DMS53 treated with DMSO at 0.1 percent for 48 hours (cell line): ENCODE results near the gene SUN5.

Experiments used
- DNase-seq: peaks from one replicate; lab custom pipeline; 2025; ENCODE audit not compliant: unreplicated experiment; lab: John Stamatoyannopoulos, UW

SUN5 gene

DNA sequence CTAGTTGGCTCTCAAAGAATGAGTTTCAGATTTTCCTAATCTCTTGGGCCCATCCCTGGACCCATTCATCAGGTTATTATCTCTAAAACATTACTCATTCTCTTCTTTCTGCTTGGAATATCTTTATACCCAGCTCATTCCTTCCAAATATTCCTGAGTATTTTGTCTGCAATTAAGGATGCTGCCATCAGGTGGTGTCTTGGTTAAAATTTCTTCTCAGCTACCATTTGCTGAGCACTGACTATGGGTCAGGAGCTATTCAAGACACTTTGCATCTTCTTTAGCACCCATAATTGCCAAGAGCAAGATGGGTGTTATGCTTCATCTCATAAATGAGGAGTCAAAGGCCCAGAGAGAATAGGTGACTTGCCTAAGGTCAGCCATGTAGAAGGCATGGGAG is 8.4 kb downstream of the SUN5 start:
- no peak for DNase-seq

DNA sequence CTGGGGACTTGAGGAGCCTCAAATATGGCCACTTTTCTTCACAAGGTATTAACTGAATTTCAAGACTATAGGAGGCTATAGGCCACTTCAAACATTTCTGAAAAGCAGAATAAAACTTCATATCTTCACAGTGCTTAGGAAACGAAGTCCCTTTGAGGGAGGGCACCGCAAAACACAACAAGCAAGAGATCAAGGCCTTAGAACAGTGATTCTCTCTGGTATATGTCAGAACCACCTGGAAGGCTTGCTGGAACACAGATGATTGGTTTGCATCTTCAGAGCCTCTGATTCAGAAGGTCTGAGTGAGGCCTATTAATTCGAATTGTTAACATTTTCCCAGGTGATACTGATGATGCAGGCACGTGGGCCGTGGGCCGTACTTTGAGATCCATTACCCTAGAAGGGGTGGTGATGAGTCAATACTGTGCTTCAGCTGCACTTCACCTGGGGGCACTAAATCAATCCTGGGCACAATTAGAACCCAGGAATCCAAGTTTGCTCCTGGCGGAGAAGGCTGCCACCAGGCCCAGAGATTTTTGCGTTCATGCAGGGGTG is 10.7 kb downstream of the SUN5 start:
- no peak for DNase-seq

DNA sequence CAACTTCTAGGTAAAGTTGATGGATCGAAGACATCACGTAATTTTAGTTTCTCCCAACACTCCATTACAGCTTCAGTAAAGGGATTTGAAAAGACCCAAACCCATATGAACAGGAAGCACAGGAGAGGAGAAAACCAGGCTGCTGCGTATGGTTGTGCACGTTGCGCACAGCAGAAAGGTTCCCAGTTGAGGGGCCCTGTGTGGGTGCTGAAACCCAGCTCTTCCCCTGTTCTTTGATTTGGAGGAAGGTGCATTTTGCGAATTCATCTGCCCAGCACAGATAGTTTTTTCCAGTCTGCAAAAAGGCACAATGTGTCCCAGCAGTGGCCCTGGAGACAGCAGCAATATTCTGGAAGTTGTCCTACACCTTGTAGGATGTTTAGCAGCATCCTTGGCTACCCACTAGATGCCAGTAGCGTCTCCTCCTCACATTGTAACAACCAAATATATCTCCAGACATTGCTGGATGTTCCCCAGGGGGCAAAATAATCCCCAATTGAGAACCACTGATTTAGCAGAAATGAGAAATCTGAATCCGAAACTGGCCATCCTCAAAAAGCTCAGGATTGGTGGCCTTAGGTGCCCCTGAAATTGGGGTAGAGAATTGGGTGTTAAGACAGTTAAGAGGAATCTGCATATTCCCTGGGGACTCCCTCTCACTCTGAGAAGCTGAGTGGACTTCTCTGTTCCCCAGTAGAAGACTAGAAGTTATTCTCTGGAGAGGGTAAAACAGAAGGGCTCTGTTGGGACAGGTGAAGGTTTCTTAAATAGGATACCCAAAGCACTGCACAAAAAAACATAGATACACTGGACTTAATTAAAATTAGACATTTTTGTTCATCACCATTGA is 12.2 kb downstream of the SUN5 start:
- no peak for DNase-seq

DNA sequence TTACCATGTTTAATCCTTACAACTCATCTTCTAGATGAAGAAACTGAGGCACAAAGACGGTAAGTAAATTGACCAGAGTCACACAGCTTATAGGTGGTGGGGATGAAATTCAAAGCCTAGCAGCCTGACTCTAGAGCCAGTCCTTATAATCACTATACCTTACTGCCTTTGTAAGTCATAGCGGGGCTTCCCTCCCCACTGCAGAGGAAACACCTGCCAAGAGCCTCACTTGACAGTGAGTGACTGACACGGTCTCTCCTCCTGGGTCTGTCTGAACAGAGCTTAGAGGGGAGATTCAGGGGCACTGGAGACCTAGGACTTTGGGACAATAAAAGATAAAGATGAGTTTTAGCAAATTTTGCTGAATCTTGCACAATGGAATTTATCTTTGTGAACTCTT is 12.8 kb downstream of the SUN5 start:
- DNase-seq: no peak

DNA sequence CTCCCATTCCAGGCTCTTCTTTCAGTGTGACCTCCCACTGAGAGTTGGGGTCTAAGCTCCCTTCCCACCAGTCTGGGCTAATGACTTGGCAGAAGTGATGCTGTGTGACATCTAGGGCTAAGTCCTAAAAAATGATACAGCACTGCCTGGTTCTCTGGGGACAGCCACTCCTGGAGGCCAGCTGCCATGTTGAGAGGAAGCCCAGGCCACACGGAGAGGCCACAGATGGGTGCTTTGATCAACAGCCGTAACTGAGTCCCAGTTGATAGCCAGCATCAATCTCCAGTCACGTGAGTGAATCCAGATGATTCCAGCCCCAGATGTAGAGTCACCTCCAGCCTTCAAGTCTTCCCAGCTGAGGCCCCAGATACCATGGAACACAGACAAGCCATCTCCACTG is 13.8 kb downstream of the SUN5 start:
- DNase-seq: no peak

DNA sequence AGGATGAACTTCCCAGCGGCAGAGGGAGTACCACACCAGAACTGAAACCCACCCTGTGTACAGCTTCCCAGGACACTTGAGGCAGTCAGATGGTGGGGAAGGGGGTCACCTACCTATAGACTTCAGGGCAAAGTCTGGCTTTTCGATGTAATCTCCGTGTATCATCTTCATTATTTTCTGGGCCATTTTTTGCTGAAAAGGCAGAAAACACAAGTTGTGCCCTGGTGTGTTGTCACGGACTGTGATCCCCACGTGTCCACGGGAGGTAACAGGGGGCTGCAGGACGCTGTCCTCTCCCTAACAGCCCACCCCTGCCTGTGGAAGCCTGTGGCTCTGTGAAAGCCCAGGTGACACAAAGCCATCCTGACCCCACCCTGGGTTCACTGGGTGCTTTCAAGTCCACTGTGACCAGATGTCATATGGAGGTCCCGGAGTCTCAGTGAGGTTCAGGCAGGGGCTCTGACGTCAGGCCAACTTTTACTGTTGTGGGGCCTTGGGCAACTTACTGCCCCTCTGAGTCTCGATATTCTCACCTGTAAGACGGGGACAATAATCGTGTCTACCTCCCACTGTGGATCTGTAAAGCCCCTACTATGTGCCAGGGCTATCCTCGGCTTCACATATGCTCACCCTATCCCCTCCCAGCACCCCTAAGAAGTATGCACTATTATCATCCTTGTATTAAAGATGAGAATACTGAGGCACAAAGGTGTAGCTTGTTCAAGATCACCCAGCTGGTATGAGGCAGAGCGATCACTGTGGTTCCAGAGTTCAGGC is 14.5 kb downstream of the SUN5 start:
- no peak for DNase-seq

DNA sequence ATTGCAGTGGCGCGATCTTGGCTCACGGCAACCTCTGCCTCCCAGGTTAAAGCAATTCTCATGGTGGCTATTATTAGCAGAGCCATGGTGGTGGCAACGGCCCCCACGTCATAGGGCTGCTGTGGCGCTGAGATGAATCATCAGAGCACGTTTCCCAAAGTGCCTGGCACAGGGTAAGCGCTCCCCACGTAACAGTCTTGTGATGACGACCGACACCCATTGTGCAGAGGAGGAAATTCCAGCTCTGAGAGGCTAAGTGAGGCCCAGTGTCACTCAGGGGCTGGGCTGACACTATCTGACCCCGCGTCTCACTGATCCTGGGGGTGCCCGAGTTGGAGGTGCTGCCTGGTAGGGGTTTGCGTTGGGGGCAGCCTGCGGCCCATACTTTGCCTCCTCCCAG is 16.2 kb downstream of the SUN5 start:
- no peak for DNase-seq

DNA sequence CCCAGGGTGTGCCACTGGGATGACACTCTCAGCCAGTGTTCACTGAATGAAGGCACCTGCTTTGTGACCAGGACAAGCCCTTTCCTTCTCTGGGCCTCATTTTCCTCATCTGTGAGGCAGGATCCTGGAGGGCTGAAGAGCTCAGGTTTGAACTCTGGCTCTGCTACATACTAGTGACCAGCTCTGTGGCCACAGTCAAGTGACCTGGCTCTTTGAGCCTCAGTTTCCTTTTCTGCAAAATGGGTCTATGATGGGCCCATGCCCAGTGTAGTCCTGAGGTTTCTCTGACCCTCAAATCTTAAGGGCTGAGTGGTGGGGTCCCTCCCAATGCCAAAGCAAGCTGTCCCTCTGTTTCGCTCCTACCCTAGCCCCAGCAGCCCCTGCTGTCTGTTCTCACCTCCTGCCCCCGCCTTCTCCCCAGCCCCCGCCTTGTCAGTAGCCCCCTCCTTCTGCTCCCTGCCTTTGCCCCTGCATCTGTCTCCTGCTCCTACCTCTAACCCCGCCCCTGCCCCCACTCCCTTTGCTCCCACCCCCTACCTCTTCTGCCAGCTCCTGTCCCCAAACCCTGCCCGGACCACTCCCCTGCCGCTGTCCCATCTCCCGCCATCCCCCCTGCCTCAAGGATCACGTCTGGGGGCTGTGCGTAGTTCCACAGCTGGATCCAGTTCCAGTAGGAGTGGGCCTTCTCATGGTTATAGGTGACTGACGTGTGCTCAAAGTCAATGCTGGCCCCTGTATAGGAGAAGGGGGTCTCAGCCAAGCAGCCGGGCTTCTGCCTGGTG is 17.0 kb downstream of the SUN5 start:
- DNase-seq: no peak

DNA sequence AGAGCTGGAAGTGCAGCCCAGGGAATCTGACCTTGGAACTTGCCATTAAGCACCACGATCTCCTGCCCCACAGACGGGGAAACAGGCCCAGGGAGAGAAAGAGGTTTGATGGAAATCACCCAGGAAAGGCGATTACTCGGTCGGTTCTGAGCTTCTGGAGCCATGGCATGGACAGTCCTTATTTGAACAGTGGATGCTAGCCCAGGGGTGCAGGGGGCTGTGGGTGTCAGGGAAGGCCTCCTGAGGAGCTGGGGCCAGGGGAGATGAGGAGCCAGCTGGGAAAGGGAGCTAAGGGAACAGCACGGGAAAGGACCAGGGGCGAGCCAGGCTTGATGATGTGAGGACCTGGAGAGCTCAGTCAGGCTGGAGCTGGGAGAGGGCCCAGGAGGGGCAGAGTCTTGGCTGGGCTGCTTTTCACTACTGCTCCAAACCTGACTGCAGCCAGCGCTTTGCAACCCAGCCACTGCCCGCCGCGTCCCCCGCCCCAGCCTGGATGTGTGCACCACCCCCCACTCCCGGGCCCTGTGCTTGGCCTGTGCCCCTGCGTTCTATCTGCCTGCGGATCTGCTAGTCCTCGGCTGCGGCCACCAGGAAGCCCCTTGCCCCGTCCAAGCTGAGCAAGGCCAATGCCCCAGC is 17.8 kb downstream of the SUN5 start:
- DNase-seq: no peak

DNA sequence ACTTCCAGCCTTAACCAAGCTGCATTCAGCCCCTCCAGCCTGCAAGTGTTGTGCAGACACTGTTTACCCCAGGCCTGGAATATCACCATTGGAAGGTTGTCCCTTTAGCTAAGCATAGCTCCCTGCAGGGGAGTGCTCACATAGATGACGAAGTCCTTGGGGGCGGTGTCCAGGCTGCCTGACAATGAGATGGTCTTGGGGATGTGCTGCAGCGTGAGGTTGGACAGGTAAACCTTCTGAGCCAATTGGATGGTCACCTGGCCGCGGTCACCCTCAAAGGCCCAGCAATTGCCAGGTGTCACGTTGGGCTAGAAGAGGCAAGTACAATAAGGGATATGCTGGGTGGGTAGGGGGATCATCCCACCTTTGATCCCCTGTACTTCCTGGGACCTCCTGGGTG is 18.6 kb downstream of the SUN5 start:
- no peak for DNase-seq

DNA sequence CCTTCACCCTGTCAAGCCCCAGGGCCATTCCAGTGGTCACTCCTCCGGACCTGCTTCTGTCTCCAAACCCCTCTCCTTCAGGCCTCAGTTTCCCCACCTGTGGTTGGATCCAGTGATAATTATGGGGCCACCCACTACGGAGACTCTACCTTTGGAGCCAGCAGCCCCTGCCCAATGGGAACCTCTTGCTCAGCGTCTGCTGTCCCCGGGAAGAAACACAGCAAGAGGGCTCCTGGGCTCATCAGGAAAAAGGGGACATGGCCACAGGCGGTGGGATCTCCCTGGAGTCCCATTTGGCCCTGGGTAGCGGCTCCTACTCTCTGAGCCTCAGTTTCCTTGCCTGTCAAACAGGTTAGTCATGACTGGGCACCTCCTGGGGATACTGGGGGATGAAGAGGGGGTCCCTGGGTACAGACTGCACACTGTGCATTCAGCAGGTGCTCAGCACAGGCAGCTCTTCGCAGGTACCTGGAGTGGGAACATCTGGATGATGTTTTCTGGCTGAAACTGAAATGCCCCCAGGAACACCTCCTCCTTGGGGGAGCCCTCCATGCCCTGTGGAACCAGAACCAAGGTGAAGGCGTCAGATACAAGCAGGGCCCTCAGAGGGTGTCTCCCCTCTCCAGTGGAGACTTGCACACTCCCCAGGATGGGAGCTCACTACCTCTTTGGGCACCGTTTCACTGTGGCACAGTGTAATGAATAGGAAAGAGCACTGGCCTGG is 19.4 kb downstream of the SUN5 start:
- no peak for DNase-seq

DNA sequence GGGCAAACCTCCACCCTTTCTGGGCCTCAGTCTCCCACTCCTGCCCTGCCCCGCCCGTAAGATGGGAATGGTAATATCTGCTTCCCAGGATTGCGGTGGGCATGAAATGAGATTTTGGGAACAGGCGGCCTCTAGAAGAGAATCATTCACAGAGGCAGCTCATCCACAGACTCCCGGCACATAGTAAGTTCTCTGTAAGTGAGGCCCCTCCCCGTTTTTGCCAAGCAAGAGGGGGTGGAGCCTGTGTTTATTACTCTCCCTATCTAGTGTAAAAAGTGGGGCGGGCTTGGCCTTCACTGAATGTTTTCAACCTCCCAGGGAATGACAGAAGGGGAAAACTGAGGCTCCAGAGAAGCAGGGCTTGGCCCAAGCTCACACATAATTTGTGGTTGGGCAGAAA is 20.0 kb downstream of the SUN5 start:
- DNase-seq: no peak

DNA sequence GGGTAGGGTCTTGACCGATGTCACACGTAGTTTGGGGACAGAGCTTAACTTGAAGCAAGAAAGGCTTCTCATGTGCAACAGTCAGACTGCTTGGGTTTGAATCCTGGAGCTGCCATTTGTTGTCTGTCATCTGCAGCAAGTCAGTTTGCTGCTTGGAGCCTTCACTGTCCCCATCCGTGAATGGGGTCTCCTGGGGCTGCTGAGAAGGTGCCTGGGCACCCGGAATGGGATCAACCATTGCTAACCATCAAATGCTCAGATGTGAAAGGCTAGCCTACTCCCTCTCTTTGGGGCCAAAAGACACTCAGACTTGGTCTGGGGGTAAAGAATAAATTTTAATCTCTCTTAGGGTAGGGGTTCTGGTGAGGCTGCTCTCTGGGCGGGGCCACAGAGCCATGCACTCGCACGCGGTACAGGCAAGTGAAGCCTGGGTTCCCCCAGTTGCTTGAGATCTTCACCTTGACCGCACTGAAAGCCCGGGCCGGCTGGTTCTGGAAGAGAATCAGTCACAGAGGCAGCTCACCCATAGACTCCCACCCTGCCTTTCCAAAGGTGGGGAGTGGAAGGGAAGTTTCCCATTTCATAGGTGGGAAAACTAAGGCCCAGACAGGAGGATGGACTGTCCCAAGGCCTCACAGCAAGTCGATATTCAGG is 20.6 kb downstream of the SUN5 start:
- no peak for DNase-seq

DNA sequence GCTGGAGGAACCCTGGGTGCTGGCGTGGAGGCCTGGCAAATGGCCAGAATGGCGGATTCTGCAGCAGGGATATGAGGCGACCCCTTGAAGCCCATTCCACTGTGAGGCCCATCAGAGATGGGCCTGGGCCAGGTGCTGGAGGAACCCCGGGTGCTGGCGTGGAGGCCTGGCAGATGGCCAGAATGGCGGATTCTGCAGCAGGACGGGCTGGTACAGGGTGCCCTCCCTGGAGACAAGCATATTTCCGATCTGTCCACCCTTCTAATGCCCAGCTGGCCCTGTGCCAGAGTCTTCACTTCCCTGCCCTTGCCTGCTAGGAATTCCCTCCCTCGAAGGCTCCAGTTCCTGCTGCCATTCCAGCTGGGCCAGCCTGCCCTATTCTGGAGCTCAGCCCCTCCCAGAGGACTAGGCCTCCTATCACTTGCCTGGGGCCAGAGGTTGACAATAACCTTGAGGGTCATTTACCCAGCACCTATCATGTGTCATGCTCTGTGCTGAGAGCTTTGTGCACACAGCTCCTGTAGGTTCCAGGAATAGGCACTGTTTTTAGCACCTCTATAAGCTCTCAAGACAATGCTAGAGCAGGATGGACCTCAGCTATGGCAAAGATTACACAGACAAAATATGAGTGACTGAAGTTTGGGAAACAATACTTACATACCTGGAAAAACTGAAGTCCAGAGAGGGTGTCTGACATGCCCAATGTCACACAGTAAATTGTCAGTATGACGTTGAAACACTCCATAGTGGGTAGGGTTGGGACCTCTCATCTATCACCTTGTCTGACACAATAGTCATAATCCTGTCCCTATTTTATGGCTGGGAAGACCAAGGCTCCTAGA is 21.4 kb downstream of the SUN5 start:
- no peak for DNase-seq

DNA sequence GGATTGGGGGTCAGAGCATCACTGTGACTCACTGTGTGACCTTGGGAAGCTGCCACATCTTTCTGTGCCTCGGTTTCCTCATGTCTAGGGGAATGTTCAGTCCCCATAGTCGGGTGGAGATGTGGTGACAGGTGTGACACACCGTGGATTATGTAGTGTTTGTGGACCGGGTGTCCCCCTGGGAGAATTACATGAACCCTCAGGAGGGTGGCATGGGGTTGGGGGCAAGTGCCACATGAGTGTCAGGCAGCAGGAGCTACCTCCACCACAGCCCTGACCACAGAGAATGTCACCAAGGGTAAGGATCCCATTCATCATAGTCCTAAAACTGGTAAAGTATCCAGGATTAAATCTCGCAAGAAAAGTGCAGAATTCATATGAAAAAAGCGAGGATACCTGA is 23.2 kb downstream of the SUN5 start:
- no peak for DNase-seq

DNA sequence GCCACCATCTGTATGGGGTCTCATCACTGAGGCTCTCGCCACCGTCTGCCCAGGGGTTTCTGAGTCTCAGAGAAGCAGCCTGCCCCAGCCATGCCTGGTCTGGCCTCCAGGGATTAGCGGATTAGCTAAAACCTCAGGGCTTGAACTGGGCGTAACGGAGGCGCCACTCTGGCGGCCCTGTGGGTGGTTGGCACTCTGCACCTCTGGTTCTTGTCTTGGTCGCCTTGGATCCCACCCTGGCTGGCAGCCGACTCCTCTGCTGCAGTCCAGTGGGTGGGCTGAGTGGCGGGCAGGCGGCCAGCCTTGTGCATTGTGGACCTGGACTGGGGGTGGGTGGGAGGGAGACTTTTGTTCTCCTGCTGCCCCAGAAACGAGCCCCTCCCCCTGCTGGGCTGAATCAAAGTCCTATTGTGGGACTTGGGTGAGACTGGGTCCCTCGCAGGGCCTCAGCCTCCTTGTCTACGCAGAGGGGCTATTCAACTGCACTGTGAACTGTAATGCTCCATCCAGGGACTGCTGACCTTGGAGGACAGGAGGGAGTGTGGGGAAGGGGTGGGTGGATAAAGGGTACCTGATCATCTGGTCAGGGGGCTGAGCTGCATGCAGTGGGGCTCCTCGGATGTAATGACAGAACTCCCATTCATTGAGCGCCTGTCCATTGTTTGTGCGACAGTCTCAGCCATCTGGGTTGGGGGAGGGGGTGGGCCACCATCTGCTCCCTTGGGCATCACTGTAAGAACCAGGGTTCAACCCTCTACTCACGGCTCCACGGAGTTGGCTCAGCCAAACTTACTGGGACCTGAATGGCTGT is 23.9 kb downstream of the SUN5 start:
- DNase-seq: no peak

DNA sequence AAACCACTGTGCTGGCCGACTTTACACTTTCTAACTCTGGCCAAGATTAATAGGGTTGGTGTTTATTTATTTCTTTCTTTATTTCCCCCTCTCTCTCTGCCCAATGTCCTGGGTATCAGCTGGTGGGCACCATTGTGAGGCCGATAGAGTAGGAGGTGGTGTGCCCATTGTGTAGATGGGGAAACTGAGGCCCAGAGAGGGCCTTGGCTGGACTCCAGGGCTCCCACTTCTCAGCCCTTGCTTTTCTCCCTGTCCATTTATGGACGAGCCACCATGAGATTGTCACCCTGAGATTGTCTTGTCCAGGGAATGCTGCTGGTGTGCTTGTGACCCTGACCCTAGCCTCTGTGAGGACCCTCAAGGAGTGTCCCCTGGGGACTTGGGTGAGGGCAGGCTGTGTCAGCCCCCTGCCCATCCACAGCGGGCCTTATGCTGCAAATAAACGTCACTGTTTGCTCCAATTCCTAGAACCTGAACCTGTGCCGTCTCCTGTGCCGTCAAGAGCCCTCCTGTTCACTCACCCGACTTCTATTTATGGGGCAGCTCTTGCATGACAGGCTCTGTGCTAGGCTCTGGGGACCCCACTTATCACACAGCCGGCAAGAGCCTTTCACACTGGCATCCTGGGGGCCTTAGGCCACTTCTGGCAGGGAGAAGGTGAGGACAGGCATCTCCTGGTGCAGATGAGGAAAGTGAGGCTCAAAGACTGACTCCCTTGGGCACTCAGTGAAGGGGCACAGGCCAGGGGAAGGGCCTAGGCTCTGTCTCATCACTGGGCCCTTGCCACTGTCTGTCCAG is 24.8 kb downstream of the SUN5 start:
- no peak for DNase-seq
